22Rv1 (cell line): Measurements from ENCODE around the gene KPNA6.

Experiments
- ZFX ChIP-seq: fragments of 450-650 bp; IDR thresholded peaks from 2 replicates; pipeline ENCODE4 v1.6.1; 2017; ENCODE audit warnings: antibody characterized with exemption, borderline replicate concordance
- TF ChIP-seq, protein P1 (sequence below): fragments of 450-650 bp; IDR thresholded peaks from 2 replicates; pipeline ENCODE4 v1.5.1; 2017; ENCODE audit warnings: mild to moderate bottlenecking

DNA sequence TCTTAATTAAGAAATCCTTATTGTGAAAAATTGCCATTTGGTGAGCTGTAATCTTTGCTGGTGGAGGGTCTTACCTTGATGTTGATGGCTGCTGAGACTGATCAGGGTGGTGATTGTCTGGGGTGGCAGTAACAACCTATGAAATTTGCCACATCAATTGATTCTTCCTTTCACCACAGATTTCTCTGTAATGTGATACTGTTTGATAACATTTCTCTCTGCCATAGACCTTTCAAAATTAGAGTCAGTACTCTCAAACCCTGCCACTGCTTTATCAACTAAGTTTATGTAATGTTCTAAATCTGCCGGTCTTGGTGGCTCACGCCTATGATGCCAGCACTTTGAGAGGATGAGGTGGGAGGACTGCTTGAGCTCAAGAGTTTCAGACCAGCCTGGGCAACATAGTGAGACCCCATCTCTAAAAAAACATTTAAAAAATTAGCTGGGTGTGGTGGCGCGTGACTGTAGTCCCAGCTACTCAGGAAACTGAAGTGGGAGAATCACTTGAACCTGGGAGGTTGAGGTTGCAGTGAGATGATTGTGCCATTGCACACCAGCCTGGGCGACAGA is 5.0 kb downstream of the KPNA6 start:
- TF ChIP-seq, protein P1, sequence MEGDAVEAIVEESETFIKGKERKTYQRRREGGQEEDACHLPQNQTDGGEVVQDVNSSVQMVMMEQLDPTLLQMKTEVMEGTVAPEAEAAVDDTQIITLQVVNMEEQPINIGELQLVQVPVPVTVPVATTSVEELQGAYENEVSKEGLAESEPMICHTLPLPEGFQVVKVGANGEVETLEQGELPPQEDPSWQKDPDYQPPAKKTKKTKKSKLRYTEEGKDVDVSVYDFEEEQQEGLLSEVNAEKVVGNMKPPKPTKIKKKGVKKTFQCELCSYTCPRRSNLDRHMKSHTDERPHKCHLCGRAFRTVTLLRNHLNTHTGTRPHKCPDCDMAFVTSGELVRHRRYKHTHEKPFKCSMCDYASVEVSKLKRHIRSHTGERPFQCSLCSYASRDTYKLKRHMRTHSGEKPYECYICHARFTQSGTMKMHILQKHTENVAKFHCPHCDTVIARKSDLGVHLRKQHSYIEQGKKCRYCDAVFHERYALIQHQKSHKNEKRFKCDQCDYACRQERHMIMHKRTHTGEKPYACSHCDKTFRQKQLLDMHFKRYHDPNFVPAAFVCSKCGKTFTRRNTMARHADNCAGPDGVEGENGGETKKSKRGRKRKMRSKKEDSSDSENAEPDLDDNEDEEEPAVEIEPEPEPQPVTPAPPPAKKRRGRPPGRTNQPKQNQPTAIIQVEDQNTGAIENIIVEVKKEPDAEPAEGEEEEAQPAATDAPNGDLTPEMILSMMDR = no peak
- no peak for TF ChIP-seq ZFX
